NT2/D1 (cell line): ENCODE results near the gene AIF1L.

Source experiments
- DNase-seq: peaks from one replicate; pipeline ENCODE4 v3.0.0-alpha.2; 2011; ENCODE audit warnings: low read depth, low spot score
- H3K27me3 ChIP-seq: 2 replicates; pipeline ENCODE4 v1.6.0; 2011; ENCODE audit warnings: mild to moderate bottlenecking; ENCODE audit not compliant: insufficient read length, insufficient read depth
- H3K36me3 ChIP-seq: 2 replicates; pipeline ENCODE4 v1.6.1; 2011; ENCODE audit warnings: mild to moderate bottlenecking, low read length, mixed read lengths; ENCODE audit not compliant: insufficient read depth, insufficient read length
- H3K4me1 ChIP-seq: 2 replicates; pipeline ENCODE4 v1.5.1; 2011; ENCODE audit not compliant: insufficient read depth, insufficient read length
- H3K4me3 ChIP-seq: 2 replicates; pipeline ENCODE4 v1.5.1; 2011; ENCODE audit warnings: low read depth; ENCODE audit not compliant: insufficient read length
- H3K9ac ChIP-seq: 2 replicates; pipeline ENCODE4 v1.6.0; 2011; ENCODE audit warnings: low read depth; ENCODE audit not compliant: insufficient read length
- H3K9me3 ChIP-seq: 2 replicates; pipeline ENCODE4 v1.5.1; 2011; ENCODE audit warnings: mild to moderate bottlenecking, low read length; ENCODE audit not compliant: insufficient read depth
- SUZ12 ChIP-seq: IDR thresholded peaks from 2 replicates; pipeline ENCODE4 v1.6.1; 2011; ENCODE audit not compliant: insufficient read length, insufficient read depth; ENCODE audit errors: extremely low read depth
- YY1 ChIP-seq: IDR thresholded peaks from 2 replicates; pipeline ENCODE4 v1.6.1; 2011; ENCODE audit not compliant: insufficient read length, insufficient read depth
- ZNF274 ChIP-seq: IDR thresholded peaks from 2 replicates; pipeline ENCODE4 v1.6.1; 2011; ENCODE audit warnings: mild to moderate bottlenecking, low read depth, low read length

AIF1L gene

GRCh38 chr9:131080589-131080988, 15.7 kb upstream of the AIF1L start:
- Histone ChIP-seq H3K4me1 (peaks cover 10% of the 10 kb centered on the region), H3K27me3 (no peaks in the 10 kb centered on the region), H3K36me3 (peaks cover 53% of the 10 kb centered on the region), H3K9ac (no peak overlapping the region), H3K9me3 (no peaks in the 10 kb centered on the region), H3K4me3 (no peak overlapping the region)
- DNase-seq, result no peak
- TF ChIP-seq ZNF274 (no peak), YY1 (no peak), SUZ12 (no peak)

- Histone ChIP-seq H3K4me1 (peaks cover 7% of the 10 kb centered on the region), H3K4me3 (no peak overlapping the region), H3K9ac (no peak overlapping the region), H3K9me3 (no peaks in the 10 kb centered on the region), H3K36me3 (peaks cover 51% of the 10 kb centered on the region), H3K27me3 (no peaks in the 10 kb centered on the region)
- no peak for DNase-seq
- no peak for TF ChIP-seq ZNF274
- TF ChIP-seq SUZ12, result no peak
- no peak for TF ChIP-seq YY1
Measured at GRCh38 chr9:131081868-131082267, 14.5 kb upstream of the AIF1L start.

- Histone ChIP-seq H3K27me3 (no peaks in the 10 kb centered on the region), H3K36me3 (peaks cover 54% of the 10 kb centered on the region), H3K9ac (no peak overlapping the region), H3K4me3 (no peak overlapping the region), H3K9me3 (no peaks in the 10 kb centered on the region), H3K4me1 (peaks cover 7% of the 10 kb centered on the region)
- TF ChIP-seq SUZ12 (no peak), YY1 (no peak), ZNF274 (no peak)
- no peak for DNase-seq
Measured at GRCh38 chr9:131082774-131083512, 13.4 kb upstream of the AIF1L start.

- no peak overlapping the region for H3K9ac ChIP-seq
- no peak for TF ChIP-seq YY1
- TF ChIP-seq SUZ12, result no peak
- TF ChIP-seq ZNF274, result no peak
- DNase-seq, result no peak
- H3K4me3 ChIP-seq, result no peak overlapping the region
- H3K36me3 ChIP-seq, result peaks cover 51% of the 10 kb centered on the region
- H3K27me3 ChIP-seq, result no peaks in the 10 kb centered on the region
- no peaks in the 10 kb centered on the region for H3K9me3 ChIP-seq
- no peaks in the 10 kb centered on the region for H3K4me1 ChIP-seq
Measured at GRCh38 chr9:131084661-131085369, 11.5 kb upstream of the AIF1L start.

GRCh38 chr9:131085370-131086122, 10.8 kb upstream of the AIF1L start:
- H3K27me3 ChIP-seq, result no peaks in the 10 kb centered on the region
- no peak for TF ChIP-seq SUZ12
- no peak for TF ChIP-seq YY1
- no peak for TF ChIP-seq ZNF274
- no peak for DNase-seq
- no peak overlapping the region for H3K9ac ChIP-seq
- H3K36me3 ChIP-seq, result peaks cover 55% of the 10 kb centered on the region
- H3K9me3 ChIP-seq, result no peaks in the 10 kb centered on the region
- H3K4me1 ChIP-seq, result no peaks in the 10 kb centered on the region
- no peak overlapping the region for H3K4me3 ChIP-seq

- no peak for DNase-seq
- Histone ChIP-seq H3K4me1 (peaks cover 5% of the 10 kb centered on the region), H3K9ac (no peak overlapping the region), H3K9me3 (no peaks in the 10 kb centered on the region), H3K36me3 (peaks cover 42% of the 10 kb centered on the region), H3K27me3 (no peaks in the 10 kb centered on the region), H3K4me3 (no peak overlapping the region)
- no peak for TF ChIP-seq SUZ12
- TF ChIP-seq ZNF274, result no peak
- no peak for TF ChIP-seq YY1
Measured at GRCh38 chr9:131087354-131087893, 8.9 kb upstream of the AIF1L start.
